HG03378 (cell line): ENCODE results near the gene ZFYVE28.

ENCODE experiments used
- ATAC-seq: cut with Tn5 transposase; IDR thresholded peaks from one replicate; pipeline ENCODE4 v1.9.1; 2021; ENCODE audit warnings: mild to moderate bottlenecking, moderate library complexity; ENCODE audit not compliant: unreplicated experiment

Gene ZFYVE28

GRCh38 chr4:2370597-2371320 lies 47.7 kb downstream of the ZFYVE28 start:
- ATAC-seq: no peak

DNA sequence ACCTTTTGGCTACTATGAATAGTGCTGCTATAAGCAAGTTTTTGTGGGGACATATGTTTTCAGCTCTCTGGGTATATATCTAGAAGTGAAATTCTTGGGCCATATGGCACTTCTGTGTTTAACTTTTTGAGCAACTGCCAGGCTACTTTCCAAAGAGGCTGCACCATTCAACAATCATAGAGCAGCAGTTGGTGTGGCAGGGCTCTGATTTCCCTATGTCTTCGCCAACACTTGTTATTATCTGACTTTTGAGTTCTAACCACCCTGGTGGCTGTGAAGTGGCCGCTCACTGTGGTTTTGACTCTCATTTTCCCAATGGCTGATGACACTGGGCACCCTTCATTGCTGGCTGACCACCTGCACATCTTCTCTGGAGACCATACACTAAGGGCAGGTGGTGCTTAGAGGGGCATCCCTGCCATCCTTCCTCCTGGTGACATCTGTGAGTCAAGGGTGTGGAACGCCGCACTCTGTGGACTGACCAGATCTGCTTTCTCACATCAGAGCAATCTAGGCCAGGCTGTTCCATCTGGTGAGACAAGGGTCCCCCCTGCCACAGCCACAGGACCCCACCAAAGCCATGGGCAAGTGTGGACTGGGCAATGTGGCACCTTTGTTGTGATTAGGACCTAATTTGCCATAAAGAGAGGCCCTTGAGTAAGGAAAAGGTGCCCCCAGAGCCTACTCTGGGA lies 49.6 kb downstream of the ZFYVE28 start:
- no peak for ATAC-seq

- ATAC-seq: no peak
These were observed 50.8 kb downstream of the ZFYVE28 start for GRCh38 chr4:2367626-2368025.

DNA sequence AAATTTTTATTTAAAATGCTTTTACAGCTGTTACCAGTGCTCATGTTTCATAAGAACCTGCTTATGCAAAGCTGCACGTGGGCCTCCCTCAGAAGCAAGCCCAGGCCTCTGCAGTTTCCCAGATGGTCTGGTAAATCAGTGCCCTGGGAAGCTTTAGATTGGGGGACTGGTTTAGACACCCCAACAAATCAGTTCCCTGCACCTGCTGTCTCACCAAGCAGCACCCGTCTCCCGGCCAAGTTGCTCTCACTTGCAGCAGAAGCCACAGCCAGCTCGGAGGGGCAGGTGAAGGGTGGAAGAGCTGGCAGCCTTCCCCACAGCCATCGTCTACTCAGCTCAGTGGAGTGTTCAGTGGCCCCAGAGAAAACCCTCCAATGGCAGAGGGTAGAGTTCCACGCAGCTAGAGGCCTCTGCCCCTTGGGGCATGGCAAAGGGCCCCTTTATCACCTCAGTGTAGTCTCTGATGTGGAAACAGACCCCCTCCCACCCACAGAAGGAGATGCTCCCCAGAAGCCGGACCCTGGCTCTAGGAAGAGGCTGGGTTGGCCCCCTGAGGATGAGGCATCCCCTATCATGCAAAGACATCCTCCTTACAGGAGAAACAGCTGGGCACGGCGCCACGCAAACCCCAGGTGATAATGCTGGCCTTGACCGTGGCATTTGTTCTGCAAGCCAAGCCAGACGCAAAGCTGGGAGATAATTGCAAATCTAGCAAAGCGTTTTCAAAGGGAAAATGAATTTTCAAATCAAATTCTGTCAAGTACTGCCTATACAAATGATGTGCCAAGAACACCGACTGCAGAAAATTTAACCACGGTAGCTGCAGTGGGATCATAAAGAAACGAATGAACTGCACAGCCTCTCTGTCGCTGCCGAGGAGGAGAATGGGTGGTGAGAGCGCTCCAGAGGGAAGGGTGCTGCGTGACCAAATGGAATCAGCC lies 51.9 kb downstream of the ZFYVE28 start:
- ATAC-seq: no peak

GRCh38 chr4:2365913-2366210 lies 52.6 kb downstream of the ZFYVE28 start:
- no peak for ATAC-seq

GRCh38 chr4:2365054-2365912 lies 53.2 kb downstream of the ZFYVE28 start:
- no peak for ATAC-seq

DNA sequence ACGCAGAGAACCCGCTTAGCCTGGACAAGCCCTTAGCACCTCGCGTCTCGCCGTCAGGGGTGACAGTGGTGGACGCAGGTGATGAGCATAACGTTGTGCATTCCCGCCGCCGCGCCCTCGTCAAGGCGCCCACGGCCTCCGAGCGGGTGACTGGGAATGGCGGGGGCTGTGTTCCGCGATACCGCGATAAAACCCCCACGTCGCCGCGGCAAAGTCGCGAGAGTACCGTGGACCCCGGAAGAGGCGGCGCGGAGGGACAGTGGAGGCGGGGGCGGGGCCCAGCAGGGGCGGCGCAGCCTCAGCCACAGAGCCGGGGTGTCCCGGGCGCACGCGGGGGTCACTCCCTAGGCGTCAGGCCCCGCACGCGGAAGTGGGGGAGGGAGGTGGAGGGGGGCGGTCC lies 53.8 kb downstream of the ZFYVE28 start:
- no peak for ATAC-seq

DNA sequence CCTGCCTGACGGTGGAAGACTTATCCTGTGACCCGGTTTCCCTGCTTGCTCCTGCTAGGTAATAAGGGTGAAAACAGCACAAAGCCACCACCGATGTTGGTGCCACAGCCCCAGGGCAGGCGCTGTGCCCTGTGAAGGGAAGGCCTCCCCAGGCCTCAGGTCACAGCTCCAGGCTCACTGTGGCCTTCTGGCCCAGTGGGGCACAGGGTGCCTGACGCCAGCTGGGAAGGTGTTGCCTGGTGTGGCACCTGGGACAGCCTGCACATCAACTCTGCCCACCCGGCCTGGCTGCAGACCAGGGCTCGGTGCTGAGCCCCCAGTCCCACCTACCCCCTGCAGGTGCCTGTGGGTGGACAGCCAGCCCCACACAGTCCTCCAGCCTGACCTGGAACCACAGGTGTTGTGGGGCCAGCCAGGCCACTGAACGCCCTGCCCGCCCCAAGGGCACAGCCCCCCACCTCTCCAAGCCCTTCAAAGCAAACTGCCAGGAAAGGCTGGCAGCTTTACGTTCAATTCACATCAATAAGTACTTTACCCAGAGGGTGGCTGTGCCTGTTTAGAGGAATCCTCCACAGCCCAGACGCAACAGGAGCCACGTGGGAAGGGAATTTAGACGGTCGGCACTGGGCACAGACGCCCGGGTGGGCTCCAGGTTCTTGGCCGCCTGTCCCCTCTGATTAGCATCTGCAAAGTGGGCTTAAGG lies 54.3 kb downstream of the ZFYVE28 start:
- no peak for ATAC-seq

GRCh38 chr4:2363056-2363721 lies 55.3 kb downstream of the ZFYVE28 start:
- ATAC-seq: no peak

DNA sequence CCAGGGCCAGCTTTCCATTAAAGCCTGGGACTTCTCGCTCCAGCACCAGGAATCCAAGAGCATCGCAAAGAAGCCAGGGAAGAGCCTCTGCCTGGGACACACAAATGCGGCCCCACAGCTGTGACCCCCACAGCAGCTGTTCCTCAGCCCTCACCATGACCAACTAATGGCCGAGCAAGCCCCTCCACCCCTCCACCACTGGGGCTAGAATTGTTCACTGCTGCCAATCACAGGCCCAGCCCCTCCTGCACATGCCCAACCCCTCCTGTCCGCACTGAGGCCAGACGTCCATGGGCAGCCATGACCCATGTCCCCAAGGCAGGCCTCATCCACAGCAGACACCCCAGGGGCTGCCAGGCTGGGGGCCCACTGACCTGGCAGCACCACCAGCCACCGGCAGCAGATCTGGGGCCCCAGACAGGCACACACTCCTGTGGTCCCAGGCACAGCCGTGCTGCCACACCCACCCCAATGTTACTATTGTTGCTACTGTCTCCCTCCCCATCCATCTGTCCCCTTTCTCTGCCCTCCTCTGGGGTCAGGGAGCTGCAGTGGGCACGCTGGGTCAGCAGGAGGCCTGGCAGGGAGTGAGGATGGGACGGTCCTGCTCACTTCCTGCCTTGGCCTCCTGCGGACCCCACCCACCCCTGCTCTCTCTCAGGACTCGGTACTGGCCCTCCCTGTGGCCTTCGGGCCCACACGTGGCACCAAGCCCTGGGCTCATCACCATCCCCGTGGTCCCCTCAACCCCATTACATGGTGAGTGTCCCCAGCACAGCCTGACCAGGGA lies 56.0 kb downstream of the ZFYVE28 start:
- ATAC-seq: no peak

DNA sequence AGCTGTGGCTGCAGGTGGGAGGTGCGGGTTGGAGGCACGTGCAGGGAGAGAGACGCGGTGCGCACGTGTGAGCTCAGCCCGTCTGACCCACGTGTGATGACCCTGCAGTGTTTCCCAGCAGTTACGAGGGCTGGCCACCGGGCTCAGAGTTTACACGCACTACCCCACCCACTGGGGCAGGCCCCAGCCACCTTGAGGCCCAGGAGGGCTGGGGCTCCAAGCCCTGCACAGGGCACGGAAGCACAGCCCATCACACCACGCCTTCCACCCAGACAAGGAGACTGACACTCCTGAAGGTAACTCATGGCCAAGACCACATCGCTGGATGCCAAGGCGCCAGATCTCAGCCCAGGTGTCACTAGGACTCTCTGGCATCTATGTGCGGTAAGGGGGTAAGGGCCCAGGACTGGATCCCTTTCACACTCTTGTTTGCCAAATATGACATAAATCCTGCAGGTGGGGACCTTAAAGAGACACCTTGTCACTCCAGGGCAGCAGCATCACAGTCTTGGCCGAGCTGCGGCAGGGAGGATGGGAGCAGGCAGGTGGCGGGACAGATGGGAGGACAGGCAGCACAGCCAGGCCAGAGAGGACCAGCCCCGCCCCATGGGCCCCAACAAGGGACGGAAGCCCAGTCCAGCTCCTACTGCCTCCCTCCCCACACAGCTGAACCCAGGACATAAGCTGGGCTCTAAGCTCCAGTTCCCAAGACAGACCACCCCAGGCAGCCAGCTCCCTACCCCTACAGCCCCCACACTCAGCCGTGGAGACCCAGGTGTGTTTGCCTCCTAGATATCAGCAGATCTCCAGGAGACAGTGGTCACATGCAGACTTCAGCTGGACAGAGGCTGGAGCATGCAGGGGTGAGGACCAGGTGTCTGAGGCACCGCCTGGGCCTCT lies 56.8 kb downstream of the ZFYVE28 start:
- no peak for ATAC-seq

DNA sequence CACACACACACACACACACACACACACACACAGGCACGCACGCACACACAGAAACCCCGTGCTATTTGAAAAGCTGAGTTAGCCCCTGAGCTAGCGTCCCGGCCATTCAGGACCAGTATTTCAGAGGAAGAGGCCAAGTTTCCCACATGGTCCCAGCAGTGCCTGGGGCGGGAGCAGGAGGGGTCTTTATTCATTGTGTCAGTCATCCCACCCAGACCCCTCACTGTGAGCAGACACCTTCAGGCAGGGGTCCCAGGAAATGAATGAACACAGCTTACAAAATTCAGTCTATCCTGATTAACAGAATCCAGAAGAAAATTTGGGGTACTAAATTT lies 58.1 kb downstream of the ZFYVE28 start:
- no peak for ATAC-seq

- ATAC-seq: no peak
These were observed 58.7 kb downstream of the ZFYVE28 start for GRCh38 chr4:2359591-2360395.

GRCh38 chr4:2357821-2358745 lies 60.4 kb downstream of the ZFYVE28 start:
- ATAC-seq: no peak

GRCh38 chr4:2356123-2357069 lies 62.0 kb downstream of the ZFYVE28 start:
- no peak for ATAC-seq
